Caco-2 (cell line): Measurements from ENCODE around the gene TPSD1. TPM values are rescaled to one million over a fixed set of nuclear protein-coding genes. Genes with fewer than 3 reads are reported as not detected.
"Not testable (repeated sequence)": the region's sequence is repeated elsewhere in the genome, so short reads cannot be mapped to it uniquely, and the experiment has no call there.

Experiments used
- BruUV-seq: library from RNA; stranded (reverse); fragments of 400-500 nt; replicated peaks from 2 replicates; lab custom pipeline; 2021; lab: Mats Ljungman, UMichigan
- CTCF ChIA-PET: fragments of 300-600 bp; sonication (Branson Sonifier 250); formaldehyde crosslinking; loops from one replicate; lab custom pipeline; 2022; ENCODE audit warnings: antibody characterized with exemption; lab: Charles Lee
- POLR2A ChIA-PET: fragments of 300-600 bp; sonication (Branson Sonifier 250); formaldehyde crosslinking; loops from one replicate; lab custom pipeline; 2022; ENCODE audit warnings: antibody characterized with exemption; lab: Charles Lee
- DNase-seq, 2 experiments: peaks; one replicate each; pipeline versions ENCODE4 v3.0.0 to v3.0.0-alpha.2; 2020 to 2022
- H3K27me3 ChIP-seq: replicated peaks from 2 replicates; pipeline ENCODE4 v1.6.0; 2011; ENCODE audit warnings: low read length; ENCODE audit not compliant: control insufficient read depth, insufficient read depth
- H3K36me3 ChIP-seq: 2 replicates; pipeline ENCODE4 v1.5.1; 2011; ENCODE audit warnings: low read length; ENCODE audit not compliant: control insufficient read depth, insufficient read depth
- H3K4me1 ChIP-seq: fragments of 250-450 bp; sonication (Bioruptor Pico); 2 replicates; pipeline ENCODE4 v1.5.1; 2020; ENCODE audit warnings: mild to moderate bottlenecking
- H3K4me3 ChIP-seq: 2 replicates; pipeline ENCODE4 v1.5.1; 2011; ENCODE audit warnings: low read depth, mild to moderate bottlenecking, control low read depth, low read length
- H3K9me3 ChIP-seq: fragments of 250-450 bp; sonication (Bioruptor Pico); 2 replicates; pipeline ENCODE4 v1.5.1; 2020; ENCODE audit warnings: mild to moderate bottlenecking, moderate library complexity
- H3K27ac Mint-ChIP-seq: one replicate; pipeline ENCODE4 v1.8.0; 2022; ENCODE audit warnings: mixed read lengths; ENCODE audit not compliant: unreplicated experiment
- H3K27me3 Mint-ChIP-seq: one replicate; pipeline ENCODE4 v1.8.0; 2022; ENCODE audit warnings: mixed read lengths; ENCODE audit not compliant: insufficient read depth, unreplicated experiment
- H3K36me3 Mint-ChIP-seq: one replicate; pipeline ENCODE4 v1.8.0; 2022; ENCODE audit warnings: mild to moderate bottlenecking, mixed read lengths; ENCODE audit not compliant: insufficient read depth, unreplicated experiment
- H3K4me1 Mint-ChIP-seq: one replicate; pipeline ENCODE4 v1.8.0; 2022; ENCODE audit warnings: low read depth, mixed read lengths; ENCODE audit not compliant: unreplicated experiment
- H3K4me3 Mint-ChIP-seq: one replicate; pipeline ENCODE4 v1.8.0; 2022; ENCODE audit warnings: mild to moderate bottlenecking, moderate library complexity, mixed read lengths; ENCODE audit not compliant: unreplicated experiment
- H3K9me3 Mint-ChIP-seq: one replicate; pipeline ENCODE4 v1.8.0; 2022; ENCODE audit warnings: mixed read lengths; ENCODE audit not compliant: unreplicated experiment
- intact Hi-C: fragments of 100-400 bp; cut with micrococcal nuclease; formaldehyde crosslinking; loops from one replicate; pipeline ENCODE4 v1.10.0; 2022; ENCODE audit not compliant: unreplicated experiment
- total RNA-seq: library from RNA; stranded (reverse); gene quantifications from 2 replicates; pipeline ENCODE4 v1.2.3, GENCODE V29; 2022

TPSD1 gene
- total RNA-seq, 1 experiment from 2014 or later, result not detected

- CTCF ChIA-PET, H3K27me3 Mint-ChIP-seq, intact Hi-C loops, H3K4me1 ChIP-seq, POLR2A ChIA-PET, H3K27ac Mint-ChIP-seq, H3K4me3 Mint-ChIP-seq, H3K27me3 ChIP-seq, H3K9me3 ChIP-seq, H3K36me3 ChIP-seq, H3K4me1 Mint-ChIP-seq, H3K36me3 Mint-ChIP-seq, H3K4me3 ChIP-seq, H3K9me3 Mint-ChIP-seq, BruUV-seq: not testable (repeated sequence)
- peak in 1 of 2 experiments; percentile 13 for DNase-seq
These were observed 6.7 kb upstream of the TPSD1 start for GRCh38 chr16:1249031-1249755.

- BruUV-seq, H3K4me1 ChIP-seq, H3K4me1 Mint-ChIP-seq, H3K27me3 Mint-ChIP-seq, H3K27me3 ChIP-seq, H3K4me3 Mint-ChIP-seq, H3K9me3 ChIP-seq, H3K27ac Mint-ChIP-seq, DNase-seq, POLR2A ChIA-PET, intact Hi-C loops, H3K36me3 ChIP-seq, H3K36me3 Mint-ChIP-seq, H3K9me3 Mint-ChIP-seq: not testable (repeated sequence)
- 0 out of 2 replicates have a peak overlapping the region, but pooled peaks have one; percentile 10 for H3K4me3 ChIP-seq
- CTCF ChIA-PET, result interaction anchor here (0.7 kb wide), 1 partner anchor 39 kb away, joined by 3 read pairs; no protein-coding TSS in a partner anchor
These were observed 2.0 kb upstream of the TPSD1 start for GRCh38 chr16:1253701-1254364.

GRCh38 chr16:1254821-1255220 lies 1.0 kb upstream of the TPSD1 start:
- H3K27me3 Mint-ChIP-seq, H3K4me1 ChIP-seq, H3K36me3 ChIP-seq, H3K36me3 Mint-ChIP-seq, intact Hi-C loops, H3K9me3 ChIP-seq, H3K9me3 Mint-ChIP-seq, BruUV-seq, H3K4me1 Mint-ChIP-seq, POLR2A ChIA-PET, H3K27ac Mint-ChIP-seq, DNase-seq, H3K4me3 Mint-ChIP-seq, H3K27me3 ChIP-seq, H3K4me3 ChIP-seq: not testable (repeated sequence)
- CTCF ChIA-PET, result interaction anchor here (0.6 to 0.7 kb wide), 2 partner anchors 43 to 517 kb away, joined by 3 read pairs; no protein-coding TSS in a partner anchor

- H3K4me3 Mint-ChIP-seq, H3K27me3 Mint-ChIP-seq, H3K27me3 ChIP-seq, H3K4me1 ChIP-seq, POLR2A ChIA-PET, H3K9me3 ChIP-seq, H3K27ac Mint-ChIP-seq, H3K4me3 ChIP-seq, H3K4me1 Mint-ChIP-seq, H3K9me3 Mint-ChIP-seq, H3K36me3 ChIP-seq, BruUV-seq, H3K36me3 Mint-ChIP-seq, CTCF ChIA-PET, DNase-seq, intact Hi-C loops: not testable (repeated sequence)
These were observed 516 bp downstream of the TPSD1 start for GRCh38 chr16:1256296-1256873.
